Measurements from ENCODE around the gene L3MBTL4. TPM values are rescaled to one million over a fixed set of nuclear protein-coding genes. Genes with fewer than 3 reads are reported as not detected.

Gene L3MBTL4
- total RNA-seq, 6 experiments from 2014 or later, result 8.2 to 16.0 (median 11.3) TPM

GRCh38 chr18:6256521-6256920 lies 158.2 kb downstream of the L3MBTL4 start:
- peak; percentile 16 to 57 (median 48) for ATAC-seq
- peak in 1 of 3 donors; percentile 26 for DNase-seq
- H3K36me3 ChIP-seq, result peaks cover 0 to 3% (median 0%) of the 10 kb centered on the region in 4 donors
- H3K4me3 ChIP-seq, result no peak overlapping the region
- no peak for TF ChIP-seq CTCF (IDR thresholded peaks at IDR 0.05)
- no peak for TF ChIP-seq POLR2A (IDR thresholded peaks at IDR 0.05)
- peaks cover 0 to 7% (median 2%) of the 10 kb centered on the region in 4 donors for H3K4me1 ChIP-seq
- H3K27me3 ChIP-seq, result no peaks in the 10 kb centered on the region
- H3K9me3 ChIP-seq, result no peaks in the 10 kb centered on the region
- intact Hi-C loops (cut with DNase I), result no loop called here
- H3K27ac ChIP-seq, result no peak overlapping the region
- WGBS (ENCODE audit: insufficient coverage, low coverage, low lambda C conversion rate, missing lambda C conversion rate), result 60% methylated on average over 10 of the region's 10 CpGs

GRCh38 chr18:6255886-6256285 lies 158.8 kb downstream of the L3MBTL4 start:
- no peaks in the 10 kb centered on the region for H3K9me3 ChIP-seq
- no peak overlapping the region for H3K27ac ChIP-seq
- H3K4me1 ChIP-seq, result peaks cover 0 to 7% (median 2%) of the 10 kb centered on the region in 4 donors
- no peak overlapping the region for H3K4me3 ChIP-seq
- DNase-seq, result no peak
- intact Hi-C loops (cut with DNase I), result no loop called here
- TF ChIP-seq CTCF (IDR thresholded peaks at IDR 0.05), result no peak
- no peak for ATAC-seq
- H3K36me3 ChIP-seq, result peaks cover 0 to 3% (median 0%) of the 10 kb centered on the region in 4 donors
- WGBS (ENCODE audit: insufficient coverage, low coverage, low lambda C conversion rate, missing lambda C conversion rate), result 62% methylated on average over 1 of the region's 1 CpG
- H3K27me3 ChIP-seq, result no peaks in the 10 kb centered on the region

- TF ChIP-seq POLR2A (IDR thresholded peaks at IDR 0.05) (no peak), CTCF (IDR thresholded peaks at IDR 0.05) (no peak)
- 42% methylated on average over 4 of the region's 4 CpGs for WGBS (ENCODE audit: insufficient coverage, low coverage, low lambda C conversion rate, missing lambda C conversion rate)
- intact Hi-C loops (cut with DNase I), result no loop called here
- Histone ChIP-seq H3K4me3 (no peak overlapping the region), H3K4me1 (peaks cover 0 to 7% (median 2%) of the 10 kb centered on the region in 4 donors), H3K36me3 (no peaks in the 10 kb centered on the region), H3K27ac (no peak overlapping the region), H3K9me3 (no peaks in the 10 kb centered on the region), H3K27me3 (no peaks in the 10 kb centered on the region)
- DNase-seq (no peak), ATAC-seq (peak; percentile 22 to 38 (median 30))
Observed at GRCh38 chr18:6255116-6255705, 159.5 kb downstream of the L3MBTL4 start.

- Histone ChIP-seq H3K36me3 (no peaks in the 10 kb centered on the region), H3K4me1 (peaks cover 0 to 14% (median 2%) of the 10 kb centered on the region in 4 donors), H3K27me3 (no peaks in the 10 kb centered on the region), H3K9me3 (no peaks in the 10 kb centered on the region), H3K4me3 (no peak overlapping the region), H3K27ac (no peak overlapping the region)
- TF ChIP-seq POLR2A (IDR thresholded peaks at IDR 0.05) (no peak), CTCF (IDR thresholded peaks at IDR 0.05) (no peak)
- intact Hi-C loops (cut with DNase I), result no loop called here
- DNase-seq (no peak), ATAC-seq (no peak)
Observed at GRCh38 chr18:6254456-6254855, 160.3 kb downstream of the L3MBTL4 start.

- intact Hi-C loops (cut with DNase I), result no loop called here
- WGBS (ENCODE audit: insufficient coverage, low coverage, low lambda C conversion rate, missing lambda C conversion rate), result 85% methylated on average over 4 of the region's 4 CpGs
- ATAC-seq (no peak), DNase-seq (no peak)
- Histone ChIP-seq H3K9me3 (no peaks in the 10 kb centered on the region), H3K27ac (no peak overlapping the region), H3K4me3 (no peak overlapping the region), H3K27me3 (no peaks in the 10 kb centered on the region), H3K4me1 (peaks cover 0 to 18% (median 2%) of the 10 kb centered on the region in 4 donors), H3K36me3 (no peaks in the 10 kb centered on the region)
- TF ChIP-seq CTCF (IDR thresholded peaks at IDR 0.05), result no peak
- TF ChIP-seq POLR2A (IDR thresholded peaks at IDR 0.05), result no peak
Observed at GRCh38 chr18:6251084-6251483, 163.6 kb downstream of the L3MBTL4 start.
